Liver (tissue), 9 donors: ENCODE data around the gene DRAM1. TPM values are rescaled to one million over a fixed set of nuclear protein-coding genes. Genes with fewer than 3 reads are reported as not detected.

ENCODE experiments used
- DNase-seq: peaks from one replicate; pipeline ENCODE4 v3.0.0-alpha.2; 2017; ENCODE audit warnings: low spot score
- H3K27ac ChIP-seq, 2 donors: one replicate each; pipeline ENCODE4 v1.7.0; 2013; ENCODE audit warnings: inconsistent platforms in 2 of 2, low read length in 2 of 2, control low read depth in 1 of 2, low read depth in 1 of 2, mild to moderate bottlenecking in 1 of 2
- H3K27me3 ChIP-seq, 4 donors: one replicate each; pipeline versions ENCODE4 v1.6.1 to v1.7.0; 2013; ENCODE audit warnings: low read length in 3 of 4, inconsistent platforms in 1 of 4, mild to moderate bottlenecking in 1 of 4, moderate library complexity in 1 of 4; ENCODE audit not compliant: control insufficient read depth in 4 of 4, insufficient read depth in 4 of 4
- H3K36me3 ChIP-seq, 4 donors: one replicate each; pipeline versions ENCODE4 v1.6.1 to v1.7.0; 2013; ENCODE audit warnings: low read length in 3 of 4, mild to moderate bottlenecking in 3 of 4, low read depth in 1 of 4, moderate library complexity in 1 of 4; ENCODE audit not compliant: control insufficient read depth in 4 of 4, insufficient read depth in 3 of 4
- H3K4me1 ChIP-seq, 4 donors: one replicate each; pipeline versions ENCODE4 v1.6.1 to v1.7.0; 2013; ENCODE audit warnings: low read length in 3 of 4, mild to moderate bottlenecking in 3 of 4, moderate library complexity in 1 of 4; ENCODE audit not compliant: control insufficient read depth in 4 of 4, insufficient read depth in 4 of 4
- H3K4me3 ChIP-seq, 3 donors: one replicate each; pipeline versions ENCODE4 v1.6.1 to v1.7.0; 2013; ENCODE audit warnings: low read length in 3 of 3, control low read depth in 1 of 3, low read depth in 1 of 3, mild to moderate bottlenecking in 1 of 3
- H3K9ac ChIP-seq, 2 donors: one replicate each; pipeline ENCODE4 v1.7.0; 2013; ENCODE audit warnings: low read length in 2 of 2, mild to moderate bottlenecking in 2 of 2, moderate library complexity in 2 of 2, control low read depth in 1 of 2, low read depth in 1 of 2
- H3K9me3 ChIP-seq, 4 donors: one replicate each; pipeline versions ENCODE4 v1.6.1 to v1.7.0; 2013; ENCODE audit warnings: low read length in 3 of 4; ENCODE audit not compliant: control insufficient read depth in 4 of 4
- CTCF ChIP-seq: fragments of 150-350 bp; IDR thresholded peaks from 2 replicates; pipeline ENCODE4 v1.5.1; 2017; ENCODE audit warnings: improper control_type of control experiment, low read depth, low read length; ENCODE audit not compliant: missing input control
- EGR1 ChIP-seq, 2 donors: IDR thresholded peaks; 2 replicates each; pipeline ENCODE4 v1.6.1; 2016 to 2018; ENCODE audit warnings: antibody characterized with exemption in 2 of 2, low read depth in 2 of 2
- FOXA1 ChIP-seq: IDR thresholded peaks from 2 replicates; pipeline ENCODE4 v1.6.1; 2016; ENCODE audit warnings: antibody characterized with exemption
- FOXA2 ChIP-seq: IDR thresholded peaks from 2 replicates; pipeline ENCODE4 v1.6.1; 2016; ENCODE audit warnings: antibody characterized with exemption
- GABPA ChIP-seq, 2 donors: IDR thresholded peaks in 1 of 2; conservative IDR thresholded peaks in 1 of 2; 2 replicates each; pipeline ENCODE4 v1.6.1; 2016; ENCODE audit warnings: antibody characterized with exemption in 2 of 2, mild to moderate bottlenecking in 1 of 2, moderate library complexity in 1 of 2
- HNF4A ChIP-seq, 2 donors: conservative IDR thresholded peaks; 2 replicates each; pipeline ENCODE4 v1.6.1; 2016; ENCODE audit warnings: antibody characterized with exemption in 2 of 2, mild to moderate bottlenecking in 2 of 2
- HNF4G ChIP-seq: IDR thresholded peaks from 2 replicates; pipeline ENCODE4 v1.6.1; 2016; ENCODE audit warnings: antibody characterized with exemption
- MAX ChIP-seq: IDR thresholded peaks from 2 replicates; pipeline ENCODE4 v1.6.1; 2016; ENCODE audit warnings: antibody characterized with exemption
- NR2F2 ChIP-seq: IDR thresholded peaks from 2 replicates; pipeline ENCODE4 v1.6.1; 2016; ENCODE audit warnings: antibody characterized with exemption
- RAD21 ChIP-seq, 2 donors: IDR thresholded peaks; 2 replicates each; pipeline ENCODE4 v1.6.1; 2016; ENCODE audit warnings: antibody characterized with exemption in 2 of 2, mild to moderate bottlenecking in 2 of 2
- RXRA ChIP-seq, 2 donors: IDR thresholded peaks; 2 replicates each; pipeline ENCODE4 v1.6.1; 2017 to 2018; ENCODE audit warnings: antibody characterized with exemption in 2 of 2, mild to moderate bottlenecking in 1 of 2
- SP1 ChIP-seq: IDR thresholded peaks from 2 replicates; pipeline ENCODE4 v1.6.1; 2018; ENCODE audit warnings: antibody characterized with exemption, mild to moderate bottlenecking
- TAF1 ChIP-seq: conservative IDR thresholded peaks from 2 replicates; pipeline ENCODE4 v1.6.1; 2016; ENCODE audit warnings: antibody characterized with exemption, mild to moderate bottlenecking
- YY1 ChIP-seq: IDR thresholded peaks from 2 replicates; pipeline ENCODE4 v1.6.1; 2016; ENCODE audit warnings: antibody characterized with exemption, mild to moderate bottlenecking
- ZBTB33 ChIP-seq: IDR thresholded peaks from 2 replicates; pipeline ENCODE4 v1.6.1; 2016; ENCODE audit warnings: antibody characterized with exemption
- WGBS: extraction: QIAGEN DNeasy Blood & Tissue Kit; methylation state at CpG from one replicate; pipeline ENCODE4 v1.1.7; 2013; 5-methylcytosine and 5-hydroxymethylcytosine counted together
- polyA plus RNA-seq, 2 donors: library from polyadenylated mRNA; stranded (reverse) in 1 of 2; unstranded in 1 of 2; fragments of 200-250 nt in 1 of 2; fragments of >200 nt in 1 of 2; fragmentation: Nextera tagmentation in 1 of 2; extraction: Ambion mirVana in 1 of 2; gene quantifications; one replicate each; pipeline versions ENCODE4 v1.2.1 to v1.2.3, GENCODE V29; 2013 to 2015
- total RNA-seq, 2 donors: library from RNA; depleted of rRNA; stranded (reverse); fragments of >200 nt; gene quantifications; one replicate each; pipeline ENCODE4 v1.2.3, GENCODE V29; 2014
- donor health status: healthy.
- donor health status: healthy.
- donor health status: healthy.
- donor health status: healthy.
- donor health status: healthy.

The DRAM1 gene
- total and polyA plus RNA-seq, 4 donors: 2.7 to 7.8 (median 3.4) TPM

- Histone ChIP-seq H3K9ac (no peak overlapping the region), H3K27me3 (no peaks in the 10 kb centered on the region), H3K4me1 (no peaks in the 10 kb centered on the region), H3K4me3 (no peak overlapping the region), H3K9me3 (no peaks in the 10 kb centered on the region), H3K36me3 (no peaks in the 10 kb centered on the region), H3K27ac (no peak overlapping the region)
- TF ChIP-seq FOXA1: no peak
- TF ChIP-seq RAD21 (IDR thresholded peaks at IDR 0.05): peak; percentile 95 to 96
- TF ChIP-seq RXRA (IDR thresholded peaks at IDR 0.05): peak in 1 of 2 donors; percentile 57
- no peak for TF ChIP-seq ZBTB33
- peak; percentile 83 for TF ChIP-seq CTCF
- DNase-seq: peak; percentile 45
- 2% methylated on average over 3 of the region's 3 CpGs for WGBS
These were observed 62.5 kb downstream of the DRAM1 start for GRCh38 chr12:101939856-101940265.

GRCh38 chr12:101940400-101940950 lies 63.1 kb downstream of the DRAM1 start:
- no peak overlapping the region for H3K27ac ChIP-seq
- TF ChIP-seq YY1: no peak
- no peak for TF ChIP-seq CTCF
- TF ChIP-seq NR2F2: no peak
- no peak for TF ChIP-seq FOXA1
- TF ChIP-seq EGR1 (IDR thresholded peaks at IDR 0.05; ENCODE audit: low read depth in 2 of 2): no peak
- no peak for TF ChIP-seq HNF4A (conservative IDR thresholded peaks at IDR 0.05)
- no peak for TF ChIP-seq FOXA2
- no peak for TF ChIP-seq SP1
- TF ChIP-seq GABPA (IDR thresholded peaks at IDR 0.05 in 1 of 2, conservative IDR thresholded peaks at IDR 0.05 in 1 of 2): no peak
- TF ChIP-seq HNF4G: no peak
- no peak for TF ChIP-seq TAF1
- TF ChIP-seq RXRA (IDR thresholded peaks at IDR 0.05): no peak
- TF ChIP-seq ZBTB33: no peak
- no peak for TF ChIP-seq MAX
- no peaks in the 10 kb centered on the region for H3K36me3 ChIP-seq
- 75% methylated on average over 5 of the region's 5 CpGs for WGBS
- no peak overlapping the region for H3K4me3 ChIP-seq
- no peaks in the 10 kb centered on the region for H3K27me3 ChIP-seq
- no peak for DNase-seq
- H3K9me3 ChIP-seq: no peaks in the 10 kb centered on the region
- H3K9ac ChIP-seq: no peak overlapping the region
- no peaks in the 10 kb centered on the region for H3K4me1 ChIP-seq
